Measurements from ENCODE around the gene SAMD5.

DNA sequence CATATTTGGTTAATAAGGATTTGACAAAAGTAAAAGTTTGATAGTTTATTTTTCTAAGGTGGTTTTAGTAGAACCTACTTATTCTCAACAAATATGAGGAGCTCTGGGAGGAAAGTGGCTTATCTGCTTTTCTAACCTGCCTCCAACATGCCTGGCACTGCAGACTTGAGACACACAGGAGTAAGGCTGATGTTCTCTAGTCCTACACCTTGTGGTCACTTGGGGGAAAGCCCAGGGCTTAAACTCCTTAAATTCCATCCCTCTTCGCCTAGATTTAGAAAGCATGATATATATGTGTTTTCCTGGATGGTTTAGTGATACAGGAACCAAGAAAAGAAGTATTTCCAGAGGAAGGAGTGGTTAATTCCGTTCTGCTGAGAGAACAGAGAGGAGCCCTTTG lies 39.9 kb upstream of the SAMD5 start:
- TF ChIP-seq, protein P1, sequence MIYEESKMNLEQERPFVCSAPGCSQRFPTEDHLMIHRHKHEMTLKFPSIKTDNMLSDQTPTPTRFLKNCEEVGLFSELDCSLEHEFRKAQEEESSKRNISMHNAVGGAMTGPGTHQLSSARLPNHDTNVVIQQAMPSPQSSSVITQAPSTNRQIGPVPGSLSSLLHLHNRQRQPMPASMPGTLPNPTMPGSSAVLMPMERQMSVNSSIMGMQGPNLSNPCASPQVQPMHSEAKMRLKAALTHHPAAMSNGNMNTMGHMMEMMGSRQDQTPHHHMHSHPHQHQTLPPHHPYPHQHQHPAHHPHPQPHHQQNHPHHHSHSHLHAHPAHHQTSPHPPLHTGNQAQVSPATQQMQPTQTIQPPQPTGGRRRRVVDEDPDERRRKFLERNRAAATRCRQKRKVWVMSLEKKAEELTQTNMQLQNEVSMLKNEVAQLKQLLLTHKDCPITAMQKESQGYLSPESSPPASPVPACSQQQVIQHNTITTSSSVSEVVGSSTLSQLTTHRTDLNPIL (CRISPR knock-in tag; IDR thresholded peaks at IDR 0.05; ENCODE audit: low read depth), result no peak
- no peak for TF ChIP-seq GLIS3 (CRISPR knock-in tag; IDR thresholded peaks at IDR 0.05)
- no peak for TF ChIP-seq OSR1 (CRISPR knock-in tag; IDR thresholded peaks at IDR 0.05)
- no peak for TF ChIP-seq SNAI2 (CRISPR knock-in tag; IDR thresholded peaks at IDR 0.05)
- TF ChIP-seq, protein P2, sequence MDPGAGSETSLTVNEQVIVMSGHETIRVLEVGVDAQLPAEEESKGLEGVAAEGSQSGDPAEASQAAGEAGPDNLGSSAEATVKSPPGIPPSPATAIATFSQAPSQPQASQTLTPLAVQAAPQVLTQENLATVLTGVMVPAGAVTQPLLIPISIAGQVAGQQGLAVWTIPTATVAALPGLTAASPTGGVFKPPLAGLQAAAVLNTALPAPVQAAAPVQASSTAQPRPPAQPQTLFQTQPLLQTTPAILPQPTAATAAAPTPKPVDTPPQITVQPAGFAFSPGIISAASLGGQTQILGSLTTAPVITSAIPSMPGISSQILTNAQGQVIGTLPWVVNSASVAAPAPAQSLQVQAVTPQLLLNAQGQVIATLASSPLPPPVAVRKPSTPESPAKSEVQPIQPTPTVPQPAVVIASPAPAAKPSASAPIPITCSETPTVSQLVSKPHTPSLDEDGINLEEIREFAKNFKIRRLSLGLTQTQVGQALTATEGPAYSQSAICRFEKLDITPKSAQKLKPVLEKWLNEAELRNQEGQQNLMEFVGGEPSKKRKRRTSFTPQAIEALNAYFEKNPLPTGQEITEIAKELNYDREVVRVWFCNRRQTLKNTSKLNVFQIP (CRISPR knock-in tag; IDR thresholded peaks at IDR 0.05; ENCODE audit: borderline replicate concordance, low read depth), result no peak
- TF ChIP-seq TCF4 (CRISPR knock-in tag; IDR thresholded peaks at IDR 0.05; ENCODE audit: borderline replicate concordance), result no peak
- no peak for TF ChIP-seq ZFP30 (CRISPR knock-in tag; IDR thresholded peaks at IDR 0.05)
- TF ChIP-seq, protein P3, sequence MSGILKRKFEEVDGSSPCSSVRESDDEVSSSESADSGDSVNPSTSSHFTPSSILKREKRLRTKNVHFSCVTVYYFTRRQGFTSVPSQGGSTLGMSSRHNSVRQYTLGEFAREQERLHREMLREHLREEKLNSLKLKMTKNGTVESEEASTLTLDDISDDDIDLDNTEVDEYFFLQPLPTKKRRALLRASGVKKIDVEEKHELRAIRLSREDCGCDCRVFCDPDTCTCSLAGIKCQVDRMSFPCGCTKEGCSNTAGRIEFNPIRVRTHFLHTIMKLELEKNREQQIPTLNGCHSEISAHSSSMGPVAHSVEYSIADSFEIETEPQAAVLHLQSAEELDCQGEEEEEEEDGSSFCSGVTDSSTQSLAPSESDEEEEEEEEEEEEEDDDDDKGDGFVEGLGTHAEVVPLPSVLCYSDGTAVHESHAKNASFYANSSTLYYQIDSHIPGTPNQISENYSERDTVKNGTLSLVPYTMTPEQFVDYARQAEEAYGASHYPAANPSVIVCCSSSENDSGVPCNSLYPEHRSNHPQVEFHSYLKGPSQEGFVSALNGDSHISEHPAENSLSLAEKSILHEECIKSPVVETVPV (CRISPR knock-in tag; IDR thresholded peaks at IDR 0.05), result no peak
- TF ChIP-seq ZFP3 (CRISPR knock-in tag; IDR thresholded peaks at IDR 0.05), result no peak
- no peak for TF ChIP-seq PPARA (CRISPR knock-in tag; IDR thresholded peaks at IDR 0.05; ENCODE audit: borderline replicate concordance)
- no peak for TF ChIP-seq ZNF8 (CRISPR knock-in tag; IDR thresholded peaks at IDR 0.05)

All from SK-N-SH treated with all-trans-retinoic acid at 6 μM for 48 hours (cell line).